Gastrocnemius medialis (tissue), 4 donors: ENCODE data around the gene TAS1R1. TPM values are rescaled to one million over a fixed set of nuclear protein-coding genes. Genes with fewer than 3 reads are reported as not detected.
"Not testable (repeated sequence)": the region's sequence is repeated elsewhere in the genome, so short reads cannot be mapped to it uniquely, and the experiment has no call there.

ENCODE experiments used
- ATAC-seq, 2 donors: fragments of 150-250 bp; one replicate each; pipeline ENCODE4 v1.9.1; 2016
- DNase-seq, 2 donors: peaks; one replicate each; pipeline ENCODE4 v3.0.0-alpha.2; 2019
- H3K27ac ChIP-seq, 4 donors: fragments of 200-600 bp; sonication (generic); 1 replicate in 1 of 4; 2 replicates in 3 of 4; pipeline ENCODE4 v1.5.1; 2016 to 2018; ENCODE audit warnings: mild to moderate bottlenecking in 2 of 4, moderate library complexity in 1 of 4
- H3K27me3 ChIP-seq, 3 donors: fragments of 200-600 bp; sonication (generic) in 2 of 3; 1 replicate in 1 of 3; 2 replicates in 2 of 3; pipeline versions ENCODE4 v1.5.1 to v1.6.0; 2016 to 2019; ENCODE audit warnings: mild to moderate bottlenecking in 1 of 3, moderate library complexity in 1 of 3
- H3K36me3 ChIP-seq, 2 donors: fragments of 200-600 bp; sonication (generic) in 1 of 2; one replicate each; pipeline ENCODE4 v1.5.1; 2017 to 2018
- H3K4me1 ChIP-seq, 2 donors: fragments of 200-600 bp; sonication (generic) in 1 of 2; one replicate each; pipeline ENCODE4 v1.5.1; 2016 to 2017; ENCODE audit warnings: mild to moderate bottlenecking in 2 of 2
- H3K4me3 ChIP-seq, 4 donors: fragments of 200-600 bp; sonication (generic) in 3 of 4; 1 replicate in 1 of 4; 2 replicates in 3 of 4; pipeline ENCODE4 v1.5.1; 2016 to 2019; ENCODE audit warnings: mild to moderate bottlenecking in 2 of 4
- H3K9me3 ChIP-seq, 3 donors: fragments of 200-600 bp; sonication (generic) in 2 of 3; 1 replicate in 1 of 3; 2 replicates in 2 of 3; pipeline ENCODE4 v1.5.1; 2016 to 2019
- POLR2A ChIP-seq, 2 donors: fragments of 450-650 bp; IDR thresholded peaks; one replicate each; pipeline ENCODE4 v1.6.1; 2017; ENCODE audit warnings: antibody characterized with exemption in 2 of 2, mild to moderate bottlenecking in 2 of 2, moderate library complexity in 2 of 2
- in situ Hi-C, 4 donors: fragments of 200-750 bp; cut with MboI; loops; one replicate each; pipeline versions ENCODE4 v1.15.0 to v1.8.0; 2017; ENCODE audit warnings: low sequenced_read_pairs in 4 of 4
- intact Hi-C: fragments of 100-400 bp; cut with DNase I; formaldehyde crosslinking; loops from one replicate; pipeline ENCODE4 v1.15.1; 2023; ENCODE audit warnings: low total_unique reads
- total RNA-seq, 4 donors: library from RNA; depleted of rRNA; stranded (reverse); fragments of >200 nt; gene quantifications; one replicate each; pipeline versions ENCODE4 v1.1.0 to v1.2.3, GENCODE V29; 2016
- TF ChIP-seq, protein P1 (sequence below), 5 experiments: fragments of 450-650 bp in 3 of 5; fragments of 200-600 bp in 2 of 5; sonication (generic) in 2 of 5; IDR thresholded peaks in 4 of 5; conservative IDR thresholded peaks in 1 of 5; 1 replicate in 4 of 5; 2 replicates in 1 of 5; pipeline ENCODE4 v1.5.1; 2016 to 2019; ENCODE audit warnings: antibody characterized with exemption in 5 of 5, mild to moderate bottlenecking in 3 of 5, moderate library complexity in 3 of 5

Gene TAS1R1
- total RNA-seq, 4 donors from 2014 or later: not detected

DNA sequence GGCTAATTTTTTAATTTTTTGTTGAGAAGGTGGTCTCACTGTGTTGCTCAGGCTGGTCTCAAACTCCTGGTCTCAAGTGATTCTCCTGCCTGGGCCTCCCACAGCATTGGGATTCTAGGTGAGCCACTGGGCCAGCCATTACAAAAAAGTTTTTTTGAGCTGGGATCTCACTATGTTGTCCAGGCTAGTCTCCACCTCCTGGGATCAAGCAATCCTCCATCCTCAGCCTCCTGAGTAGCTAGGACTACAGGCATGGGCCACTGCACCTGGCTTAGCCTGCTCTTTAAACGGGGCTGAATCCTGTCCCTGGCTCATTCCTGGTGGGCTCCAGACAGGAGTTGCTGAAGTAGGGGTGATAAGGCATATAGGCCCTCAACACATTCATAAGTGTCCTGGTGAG is 2.5 kb downstream of the TAS1R1 start:
- DNase-seq (no peak), ATAC-seq (no peak)
- in situ Hi-C loops (loop anchor here in 2 of 4 donors (10.0 kb wide), 2 partner anchors 87 to 137 kb away; no protein-coding TSS in a partner anchor), intact Hi-C loops (no loop called here)
- Histone ChIP-seq H3K9me3 (no peaks in the 10 kb centered on the region), H3K4me1 (peaks cover 19 to 21% of the 10 kb centered on the region in 2 donors), H3K4me3 (no peak overlapping the region), H3K36me3 (no peaks in the 10 kb centered on the region), H3K27ac (no peak overlapping the region), H3K27me3 (no peaks in the 10 kb centered on the region)
- no peak for TF ChIP-seq POLR2A (IDR thresholded peaks at IDR 0.05)
- TF ChIP-seq, protein P1, sequence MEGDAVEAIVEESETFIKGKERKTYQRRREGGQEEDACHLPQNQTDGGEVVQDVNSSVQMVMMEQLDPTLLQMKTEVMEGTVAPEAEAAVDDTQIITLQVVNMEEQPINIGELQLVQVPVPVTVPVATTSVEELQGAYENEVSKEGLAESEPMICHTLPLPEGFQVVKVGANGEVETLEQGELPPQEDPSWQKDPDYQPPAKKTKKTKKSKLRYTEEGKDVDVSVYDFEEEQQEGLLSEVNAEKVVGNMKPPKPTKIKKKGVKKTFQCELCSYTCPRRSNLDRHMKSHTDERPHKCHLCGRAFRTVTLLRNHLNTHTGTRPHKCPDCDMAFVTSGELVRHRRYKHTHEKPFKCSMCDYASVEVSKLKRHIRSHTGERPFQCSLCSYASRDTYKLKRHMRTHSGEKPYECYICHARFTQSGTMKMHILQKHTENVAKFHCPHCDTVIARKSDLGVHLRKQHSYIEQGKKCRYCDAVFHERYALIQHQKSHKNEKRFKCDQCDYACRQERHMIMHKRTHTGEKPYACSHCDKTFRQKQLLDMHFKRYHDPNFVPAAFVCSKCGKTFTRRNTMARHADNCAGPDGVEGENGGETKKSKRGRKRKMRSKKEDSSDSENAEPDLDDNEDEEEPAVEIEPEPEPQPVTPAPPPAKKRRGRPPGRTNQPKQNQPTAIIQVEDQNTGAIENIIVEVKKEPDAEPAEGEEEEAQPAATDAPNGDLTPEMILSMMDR (IDR thresholded peaks at IDR 0.05 in 4 of 5, conservative IDR thresholded peaks at IDR 0.05 in 1 of 5): no peak

DNA sequence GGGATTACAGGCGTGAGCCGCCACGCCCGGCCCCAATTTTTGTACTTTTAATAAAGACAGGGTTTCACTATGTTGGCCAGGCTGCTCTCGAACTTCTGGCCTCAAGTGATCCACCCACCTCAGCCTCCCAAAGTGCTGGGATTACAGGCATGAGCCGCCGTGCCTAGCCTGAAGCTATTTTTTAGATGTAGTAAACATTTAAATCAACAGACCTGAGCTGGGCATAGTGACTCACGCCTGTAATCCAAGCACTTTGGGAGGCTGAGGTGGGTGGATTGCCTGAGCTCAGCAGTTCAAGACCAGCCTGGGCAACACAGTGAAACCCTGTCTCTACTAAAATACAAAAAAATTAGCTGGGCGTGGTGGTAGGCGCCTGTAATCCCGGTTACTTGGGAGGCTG is 4.1 kb downstream of the TAS1R1 start:
- H3K27ac ChIP-seq, H3K9me3 ChIP-seq, H3K36me3 ChIP-seq, H3K4me1 ChIP-seq, ATAC-seq, H3K4me3 ChIP-seq, H3K27me3 ChIP-seq, DNase-seq, intact Hi-C loops: not testable (repeated sequence)
- in situ Hi-C loops: loop anchor here in 2 of 4 donors (10.0 kb wide), 2 partner anchors 86 to 136 kb away; no protein-coding TSS in a partner anchor

DNA sequence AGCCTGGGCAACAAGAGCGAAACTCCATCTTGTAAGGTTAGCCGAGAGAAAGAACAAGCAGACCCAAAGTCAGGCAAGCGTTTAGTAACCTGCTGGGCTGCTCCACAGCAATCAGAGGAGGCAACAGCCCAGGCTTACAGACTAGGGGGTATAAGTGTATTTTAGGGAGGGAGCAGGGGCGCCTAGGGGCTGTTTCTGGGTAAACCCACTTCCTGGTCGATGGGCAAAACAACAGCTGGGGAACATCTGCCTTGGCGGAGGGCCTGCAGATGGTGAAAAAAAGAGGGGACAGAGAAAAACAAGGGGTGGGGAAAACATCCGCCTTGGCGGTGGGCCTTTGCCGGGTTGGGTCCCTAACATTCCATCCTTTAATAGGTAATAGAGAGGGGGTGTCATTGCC is 5.2 kb downstream of the TAS1R1 start:
- intact Hi-C loops: no loop called here
- H3K36me3 ChIP-seq: no peaks in the 10 kb centered on the region

DNA sequence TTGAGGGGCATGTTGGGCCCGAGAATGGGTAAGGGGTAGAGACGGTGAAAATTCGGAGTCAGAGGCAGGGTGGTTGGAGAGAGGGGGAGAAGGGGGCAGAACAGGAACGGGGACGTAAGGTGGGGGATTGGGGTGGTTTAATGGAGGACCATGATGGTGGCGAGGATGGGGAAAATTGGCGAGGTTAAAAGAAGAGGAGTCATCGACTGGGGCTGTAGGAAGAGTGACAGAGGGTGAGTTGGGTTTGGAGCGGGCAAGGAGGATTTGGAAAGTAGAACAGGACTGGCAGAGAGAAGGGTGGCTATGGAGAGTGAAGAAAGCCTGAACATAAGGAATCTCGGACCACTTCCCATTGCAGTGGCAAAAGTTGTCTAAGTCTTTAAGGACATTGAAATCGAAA is 13.9 kb downstream of the TAS1R1 start:
- Histone ChIP-seq H3K27me3 (no peaks in the 10 kb centered on the region), H3K36me3 (no peaks in the 10 kb centered on the region), H3K4me3 (no peak overlapping the region), H3K4me1 (no peaks in the 10 kb centered on the region), H3K27ac (no peak overlapping the region), H3K9me3 (no peaks in the 10 kb centered on the region)
- in situ Hi-C loops (no loop called here), intact Hi-C loops (no loop called here)
- ATAC-seq (no peak), DNase-seq (no peak)
- TF ChIP-seq, protein P1 (IDR thresholded peaks at IDR 0.05 in 4 of 5, conservative IDR thresholded peaks at IDR 0.05 in 1 of 5): no peak
- no peak for TF ChIP-seq POLR2A (IDR thresholded peaks at IDR 0.05)

More for the DNA sequence above, 5.2 kb downstream of the TAS1R1 start:
- in situ Hi-C loops: no loop called here
- ATAC-seq (no peak), DNase-seq (no peak)
- Histone ChIP-seq H3K4me3 (no peak overlapping the region), H3K4me1 (peaks cover 2% of the 10 kb centered on the region in 2 donors), H3K27ac (no peak overlapping the region), H3K27me3 (no peaks in the 10 kb centered on the region), H3K9me3 (no peaks in the 10 kb centered on the region)
- TF ChIP-seq, protein P1 (IDR thresholded peaks at IDR 0.05 in 4 of 5, conservative IDR thresholded peaks at IDR 0.05 in 1 of 5): no peak
- no peak for TF ChIP-seq POLR2A (IDR thresholded peaks at IDR 0.05)

DNA sequence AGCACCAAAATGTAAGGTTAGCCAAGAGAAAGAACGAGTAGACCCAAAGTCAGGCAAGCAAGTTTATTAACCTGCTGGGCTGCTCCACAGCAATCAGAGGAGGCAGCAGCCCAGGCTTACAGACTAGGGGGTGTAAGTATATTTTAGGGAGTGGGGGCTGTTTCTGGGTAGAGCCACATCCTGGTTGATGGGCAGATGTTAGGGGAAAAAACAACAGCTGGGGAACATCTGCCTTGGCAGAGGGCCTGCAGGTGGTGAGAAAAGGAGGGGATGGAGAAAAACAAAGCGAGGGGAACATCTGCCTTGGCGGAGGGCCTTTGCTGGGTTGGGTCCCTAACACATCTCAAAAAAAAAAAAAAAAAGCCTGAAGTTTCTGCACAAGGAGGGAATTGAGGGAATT is 15.0 kb downstream of the TAS1R1 start:
- in situ Hi-C loops (loop anchor here in 1 of 4 donors (10.0 kb wide), 1 partner anchor 65 kb away; no protein-coding TSS in a partner anchor), intact Hi-C loops (no loop called here)
- no peaks in the 10 kb centered on the region for H3K36me3 ChIP-seq
- no peaks in the 10 kb centered on the region for H3K9me3 ChIP-seq
- ATAC-seq: no peak
- DNase-seq: no peak
- no peak overlapping the region for H3K27ac ChIP-seq
- no peaks in the 10 kb centered on the region for H3K4me1 ChIP-seq
- no peaks in the 10 kb centered on the region for H3K27me3 ChIP-seq
- no peak for TF ChIP-seq POLR2A (IDR thresholded peaks at IDR 0.05)
- TF ChIP-seq, protein P1 (IDR thresholded peaks at IDR 0.05 in 4 of 5, conservative IDR thresholded peaks at IDR 0.05 in 1 of 5): no peak
- no peak overlapping the region for H3K4me3 ChIP-seq
